Activated naive CD4-positive, alpha-beta T cell treated with anti-CD3 and anti-CD28 coated beads, Interleukin-2, amount 50 U/mL, for 24 hours (primary cell): ENCODE measurements around the gene RAP1GAP2.

Experiments used
- H3K27ac Mint-ChIP-seq: one replicate; pipeline ENCODE4 v1.8.0; 2021; ENCODE audit warnings: mild to moderate bottlenecking, mixed read lengths
- H3K27me3 Mint-ChIP-seq: one replicate; pipeline ENCODE4 v1.8.0; 2021; ENCODE audit warnings: mixed read lengths
- H3K36me3 Mint-ChIP-seq: one replicate; pipeline ENCODE4 v1.8.0; 2021; ENCODE audit warnings: mixed read lengths
- H3K4me1 Mint-ChIP-seq: one replicate; pipeline ENCODE4 v1.8.0; 2021; ENCODE audit warnings: mixed read lengths
- H3K4me3 Mint-ChIP-seq: one replicate; pipeline ENCODE4 v1.8.0; 2021; ENCODE audit warnings: mild to moderate bottlenecking, mixed read lengths
- H3K9me3 Mint-ChIP-seq: one replicate; pipeline ENCODE4 v1.8.0; 2021; ENCODE audit warnings: mixed read lengths

Gene RAP1GAP2

GRCh38 chr17:2916461-2916860, 120.2 kb downstream of the RAP1GAP2 start:
- Mint-ChIP-seq H3K4me1 (no peaks in the 10 kb centered on the region), H3K36me3 (peaks cover 2% of the 10 kb centered on the region), H3K4me3 (no peak overlapping the region), H3K9me3 (no peaks in the 10 kb centered on the region), H3K27me3 (no peaks in the 10 kb centered on the region), H3K27ac (no peak overlapping the region)

- Mint-ChIP-seq H3K4me3 (no peak overlapping the region), H3K4me1 (peaks cover 4% of the 10 kb centered on the region), H3K27ac (no peak overlapping the region), H3K9me3 (no peaks in the 10 kb centered on the region), H3K36me3 (peaks cover 4% of the 10 kb centered on the region), H3K27me3 (no peaks in the 10 kb centered on the region)
These were observed 125.2 kb downstream of the RAP1GAP2 start for GRCh38 chr17:2921443-2921842.

GRCh38 chr17:2924211-2924610, 128.0 kb downstream of the RAP1GAP2 start:
- H3K27me3 Mint-ChIP-seq = no peaks in the 10 kb centered on the region
- H3K36me3 Mint-ChIP-seq = peaks cover 4% of the 10 kb centered on the region
- no peak overlapping the region for H3K4me3 Mint-ChIP-seq
- no peaks in the 10 kb centered on the region for H3K9me3 Mint-ChIP-seq
- peaks cover 4% of the 10 kb centered on the region for H3K4me1 Mint-ChIP-seq
- H3K27ac Mint-ChIP-seq = no peak overlapping the region

- Mint-ChIP-seq H3K36me3 (peaks cover 4% of the 10 kb centered on the region), H3K4me3 (no peak overlapping the region), H3K9me3 (no peaks in the 10 kb centered on the region), H3K27ac (no peak overlapping the region), H3K27me3 (no peaks in the 10 kb centered on the region), H3K4me1 (peaks cover 4% of the 10 kb centered on the region)
These were observed 128.8 kb downstream of the RAP1GAP2 start for GRCh38 chr17:2925011-2925410.

- no peak overlapping the region for H3K4me3 Mint-ChIP-seq
- peaks cover 4% of the 10 kb centered on the region for H3K36me3 Mint-ChIP-seq
- no peaks in the 10 kb centered on the region for H3K9me3 Mint-ChIP-seq
- H3K27me3 Mint-ChIP-seq = no peaks in the 10 kb centered on the region
- H3K4me1 Mint-ChIP-seq = peaks cover 12% of the 10 kb centered on the region
- H3K27ac Mint-ChIP-seq = no peak overlapping the region
These were observed 129.9 kb downstream of the RAP1GAP2 start for GRCh38 chr17:2926019-2926650.

GRCh38 chr17:2928294-2928890, 132.2 kb downstream of the RAP1GAP2 start:
- H3K36me3 Mint-ChIP-seq = peaks cover 4% of the 10 kb centered on the region
- H3K4me3 Mint-ChIP-seq = no peak overlapping the region
- peaks cover 15% of the 10 kb centered on the region for H3K4me1 Mint-ChIP-seq
- H3K9me3 Mint-ChIP-seq = no peaks in the 10 kb centered on the region
- no peak overlapping the region for H3K27ac Mint-ChIP-seq
- H3K27me3 Mint-ChIP-seq = no peaks in the 10 kb centered on the region

- H3K9me3 Mint-ChIP-seq = no peaks in the 10 kb centered on the region
- no peak overlapping the region for H3K27ac Mint-ChIP-seq
- H3K27me3 Mint-ChIP-seq = no peaks in the 10 kb centered on the region
- peaks cover 13% of the 10 kb centered on the region for H3K4me1 Mint-ChIP-seq
- no peak overlapping the region for H3K4me3 Mint-ChIP-seq
- peaks cover 5% of the 10 kb centered on the region for H3K36me3 Mint-ChIP-seq
These were observed 133.8 kb downstream of the RAP1GAP2 start for GRCh38 chr17:2929881-2930533.

- Mint-ChIP-seq H3K9me3 (no peaks in the 10 kb centered on the region), H3K4me1 (peaks cover 11% of the 10 kb centered on the region), H3K27ac (no peak overlapping the region), H3K4me3 (no peak overlapping the region), H3K36me3 (peaks cover 3% of the 10 kb centered on the region), H3K27me3 (no peaks in the 10 kb centered on the region)
These were observed 135.6 kb downstream of the RAP1GAP2 start for GRCh38 chr17:2931876-2932275.

- Mint-ChIP-seq H3K4me3 (no peak overlapping the region), H3K27me3 (no peaks in the 10 kb centered on the region), H3K9me3 (no peaks in the 10 kb centered on the region), H3K27ac (no peak overlapping the region), H3K36me3 (peaks cover 3% of the 10 kb centered on the region), H3K4me1 (peaks cover 11% of the 10 kb centered on the region)
These were observed 136.7 kb downstream of the RAP1GAP2 start for GRCh38 chr17:2932946-2933345.

GRCh38 chr17:2933606-2934005, 137.4 kb downstream of the RAP1GAP2 start:
- peaks cover 3% of the 10 kb centered on the region for H3K36me3 Mint-ChIP-seq
- H3K27me3 Mint-ChIP-seq = no peaks in the 10 kb centered on the region

GRCh38 chr17:2935632-2936031, 139.4 kb downstream of the RAP1GAP2 start:
- Mint-ChIP-seq H3K27me3 (no peaks in the 10 kb centered on the region), H3K9me3 (no peaks in the 10 kb centered on the region), H3K36me3 (peaks cover 3% of the 10 kb centered on the region), H3K4me1 (peaks cover 8% of the 10 kb centered on the region), H3K4me3 (no peak overlapping the region), H3K27ac (no peak overlapping the region)

More at GRCh38 chr17:2933606-2934005, 137.4 kb downstream of the RAP1GAP2 start:
- H3K4me1 Mint-ChIP-seq = peaks cover 11% of the 10 kb centered on the region
- no peaks in the 10 kb centered on the region for H3K9me3 Mint-ChIP-seq
- H3K4me3 Mint-ChIP-seq = no peak overlapping the region
- no peak overlapping the region for H3K27ac Mint-ChIP-seq

- Mint-ChIP-seq H3K27me3 (no peaks in the 10 kb centered on the region), H3K27ac (no peak overlapping the region), H3K9me3 (no peaks in the 10 kb centered on the region), H3K4me1 (peaks cover under 1% of the 10 kb centered on the region), H3K36me3 (peaks cover 3% of the 10 kb centered on the region), H3K4me3 (no peak overlapping the region)
These were observed 140.1 kb downstream of the RAP1GAP2 start for GRCh38 chr17:2936351-2936750.

- Mint-ChIP-seq H3K4me1 (no peaks in the 10 kb centered on the region), H3K27ac (no peak overlapping the region), H3K27me3 (no peaks in the 10 kb centered on the region), H3K36me3 (peaks cover 3% of the 10 kb centered on the region), H3K4me3 (no peak overlapping the region), H3K9me3 (no peaks in the 10 kb centered on the region)
These were observed 140.6 kb downstream of the RAP1GAP2 start for GRCh38 chr17:2936771-2937321.

- Mint-ChIP-seq H3K4me3 (no peak overlapping the region), H3K9me3 (no peaks in the 10 kb centered on the region), H3K36me3 (peaks cover 3% of the 10 kb centered on the region), H3K4me1 (no peaks in the 10 kb centered on the region), H3K27ac (no peak overlapping the region), H3K27me3 (no peaks in the 10 kb centered on the region)
These were observed 141.2 kb downstream of the RAP1GAP2 start for GRCh38 chr17:2937331-2938003.

- H3K27ac Mint-ChIP-seq = no peak overlapping the region
- no peaks in the 10 kb centered on the region for H3K27me3 Mint-ChIP-seq
- no peaks in the 10 kb centered on the region for H3K9me3 Mint-ChIP-seq
- peaks cover 2% of the 10 kb centered on the region for H3K36me3 Mint-ChIP-seq
- H3K4me1 Mint-ChIP-seq = peaks cover 20% of the 10 kb centered on the region
- H3K4me3 Mint-ChIP-seq = no peak overlapping the region
These were observed 143.6 kb downstream of the RAP1GAP2 start for GRCh38 chr17:2939714-2940351.
